ENCODE results near the gene PCBP4.

- TF ChIP-seq SIN3A (IDR thresholded peaks at IDR 0.05; ENCODE audit: low read depth), result no peak
- TF ChIP-seq, protein P1, sequence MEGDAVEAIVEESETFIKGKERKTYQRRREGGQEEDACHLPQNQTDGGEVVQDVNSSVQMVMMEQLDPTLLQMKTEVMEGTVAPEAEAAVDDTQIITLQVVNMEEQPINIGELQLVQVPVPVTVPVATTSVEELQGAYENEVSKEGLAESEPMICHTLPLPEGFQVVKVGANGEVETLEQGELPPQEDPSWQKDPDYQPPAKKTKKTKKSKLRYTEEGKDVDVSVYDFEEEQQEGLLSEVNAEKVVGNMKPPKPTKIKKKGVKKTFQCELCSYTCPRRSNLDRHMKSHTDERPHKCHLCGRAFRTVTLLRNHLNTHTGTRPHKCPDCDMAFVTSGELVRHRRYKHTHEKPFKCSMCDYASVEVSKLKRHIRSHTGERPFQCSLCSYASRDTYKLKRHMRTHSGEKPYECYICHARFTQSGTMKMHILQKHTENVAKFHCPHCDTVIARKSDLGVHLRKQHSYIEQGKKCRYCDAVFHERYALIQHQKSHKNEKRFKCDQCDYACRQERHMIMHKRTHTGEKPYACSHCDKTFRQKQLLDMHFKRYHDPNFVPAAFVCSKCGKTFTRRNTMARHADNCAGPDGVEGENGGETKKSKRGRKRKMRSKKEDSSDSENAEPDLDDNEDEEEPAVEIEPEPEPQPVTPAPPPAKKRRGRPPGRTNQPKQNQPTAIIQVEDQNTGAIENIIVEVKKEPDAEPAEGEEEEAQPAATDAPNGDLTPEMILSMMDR (IDR thresholded peaks at IDR 0.05 in 2 of 3, conservative IDR thresholded peaks at IDR 0.05 in 1 of 3; ENCODE audit: borderline replicate concordance in 1 of 3, insufficient read depth in 1 of 3, low read depth in 2 of 3, low read length in 2 of 3), result no peak
- TF ChIP-seq RAD21 (IDR thresholded peaks at IDR 0.05; ENCODE audit: low read depth), result no peak
Observed at GRCh38 chr3:51968883-51969678, 1.8 kb upstream of the PCBP4 start.
